GM12878 (cell line): ENCODE measurements around the gene OXT. TPM values are rescaled to one million over a fixed set of nuclear protein-coding genes. Genes with fewer than 3 reads are reported as not detected.

Experiments used
- ATAC-seq: fragments of 200-7000 bp; cut with Tn5 transposase; 3 replicates; pipeline ENCODE4 v1.9.1; 2020; ENCODE audit warnings: mild to moderate bottlenecking, moderate library complexity
- BruUV-seq: library from RNA; stranded (reverse); fragments of 400-500 nt; replicated peaks from 2 replicates; lab custom pipeline; 2021; lab: Mats Ljungman, UMichigan
- CTCF ChIA-PET: fragments of 300-600 bp; sonication (Branson Sonifier 250); formaldehyde crosslinking; extraction: SDS; loops from one replicate; lab custom pipeline; 2021; ENCODE audit warnings: inconsistent platforms; lab: Yijun Ruan, JAX
- POLR2A ChIA-PET: fragments of 350-600 bp; formaldehyde crosslinking; extraction: SDS; loops from one replicate; lab custom pipeline; 2021; ENCODE audit warnings: inconsistent platforms; lab: Charles Lee
- RAD21 ChIA-PET: fragments of 300-600 bp; sonication (Branson Sonifier 250); formaldehyde crosslinking; loops from one replicate; lab custom pipeline; 2023; ENCODE audit warnings: antibody characterized with exemption; ENCODE audit not compliant: unreplicated experiment; lab: Charles Lee
- SMC1A ChIA-PET: fragments of 300-600 bp; sonication (Branson Sonifier 250); formaldehyde crosslinking; loops from one replicate; lab custom pipeline; 2023; ENCODE audit not compliant: unreplicated experiment, uncharacterized antibody; lab: Charles Lee
- DNase-seq: peaks from one replicate; pipeline ENCODE4 v3.0.0-alpha.2; 2011; ENCODE audit warnings: low read depth, low spot score
- FAIRE-seq: peaks from 3 replicates; lab custom pipeline; 2011; peaks lifted over from hg19 to GRCh38; lab: Jason Lieb, UNC
- H2AFZ ChIP-seq: 2 replicates; pipeline ENCODE4 v1.6.0; 2011; ENCODE audit warnings: low read depth, low read length, control low read depth; ENCODE audit not compliant: control insufficient read depth
- H3K27ac ChIP-seq: 2 replicates; pipeline ENCODE4 v1.5.1; 2011; ENCODE audit warnings: control low read depth; ENCODE audit not compliant: control insufficient read depth, insufficient read depth
- H3K27me3 ChIP-seq, 2 experiments: replicated peaks in 1 of 2; 2 replicates each; pipeline versions ENCODE4 v1.6.0 to v1.6.1; 2011; ENCODE audit warnings: low read length in 1 of 2; ENCODE audit not compliant: control insufficient read depth in 2 of 2, insufficient read depth in 2 of 2
- H3K36me3 ChIP-seq, 2 experiments: 2 replicates each; pipeline ENCODE4 v1.5.1; 2011; ENCODE audit warnings: low read length in 1 of 2; ENCODE audit not compliant: control insufficient read depth in 2 of 2, insufficient read depth in 2 of 2
- H3K4me1 ChIP-seq: 2 replicates; pipeline ENCODE4 v1.6.1; 2011; ENCODE audit warnings: mild to moderate bottlenecking, low read length, moderate library complexity, mixed read lengths; ENCODE audit not compliant: control insufficient read depth, insufficient read depth
- H3K4me2 ChIP-seq: 2 replicates; pipeline ENCODE4 v1.6.0; 2011; ENCODE audit warnings: control low read depth; ENCODE audit not compliant: control insufficient read depth, insufficient read depth
- H3K4me3 ChIP-seq: fragments of 200-600 bp; sonication (generic); 2 replicates; pipeline ENCODE4 v1.5.1; 2016
- H3K79me2 ChIP-seq: 2 replicates; pipeline ENCODE4 v1.6.0; 2011; ENCODE audit warnings: low read length; ENCODE audit not compliant: control insufficient read depth, insufficient read depth
- H3K9ac ChIP-seq: 2 replicates; pipeline ENCODE4 v1.8.0; 2011; ENCODE audit warnings: low read length, control low read depth, mixed read lengths; ENCODE audit not compliant: control insufficient read depth, insufficient read depth
- H3K9me3 ChIP-seq: replicated peaks from 3 replicates; pipeline ENCODE4 v1.5.1; 2011; ENCODE audit warnings: mild to moderate bottlenecking, low read length; ENCODE audit not compliant: control insufficient read depth, insufficient read depth
- H4K20me1 ChIP-seq: 2 replicates; pipeline ENCODE4 v1.6.0; 2011; ENCODE audit not compliant: control insufficient read depth, insufficient read depth
- BACH1 ChIP-seq: fragments of 450-650 bp; IDR thresholded peaks from 2 replicates; pipeline ENCODE4 v1.6.1; 2017; ENCODE audit warnings: mild to moderate bottlenecking, borderline replicate concordance
- ELK1 ChIP-seq: IDR thresholded peaks from 2 replicates; pipeline ENCODE4 v1.6.1; 2012; ENCODE audit warnings: low read depth, low read length, improper control_type of control experiment
- EZH2 ChIP-seq: IDR thresholded peaks from 2 replicates; pipeline ENCODE4 v1.6.1; 2012; ENCODE audit warnings: low read depth, mild to moderate bottlenecking, control low read depth, inconsistent platforms, low read length, borderline replicate concordance; ENCODE audit not compliant: control insufficient read depth
- IRF3 ChIP-seq: fragments of 450-650 bp; IDR thresholded peaks from 2 replicates; pipeline ENCODE4 v1.6.1; 2014; ENCODE audit warnings: mild to moderate bottlenecking
- MEF2A ChIP-seq: IDR thresholded peaks from 2 replicates; pipeline ENCODE4 v1.6.1; 2011; ENCODE audit warnings: low read depth, mild to moderate bottlenecking, low read length, moderate library complexity; ENCODE audit not compliant: insufficient read depth
- MYB ChIP-seq: fragments of 150-350 bp; IDR thresholded peaks from 2 replicates; pipeline ENCODE4 v1.6.1; 2014; ENCODE audit warnings: mild to moderate bottlenecking, low read depth, low read length, borderline replicate concordance
- NR2C1 ChIP-seq: fragments of 450-650 bp; IDR thresholded peaks from 2 replicates; pipeline ENCODE4 v1.6.1; 2017; ENCODE audit warnings: antibody characterized with exemption, mild to moderate bottlenecking, moderate library complexity
- PBX3 ChIP-seq: IDR thresholded peaks from 2 replicates; pipeline ENCODE4 v1.6.1; 2011; ENCODE audit warnings: mild to moderate bottlenecking, low read depth, low read length, moderate library complexity; ENCODE audit not compliant: insufficient replicate concordance
- RELA ChIP-seq: fragments of 450-650 bp; IDR thresholded peaks from 2 replicates; pipeline ENCODE4 v1.8.0; 2014; ENCODE audit warnings: borderline replicate concordance; ENCODE audit not compliant: partially characterized antibody
- RELB ChIP-seq: fragments of 450-650 bp; IDR thresholded peaks from 2 replicates; pipeline ENCODE4 v1.6.1; 2017; ENCODE audit warnings: low read depth, mild to moderate bottlenecking, moderate library complexity
- TCF7 ChIP-seq: IDR thresholded peaks from 2 replicates; pipeline ENCODE4 v1.6.1; 2014; ENCODE audit warnings: antibody characterized with exemption, borderline replicate concordance
- WRNIP1 ChIP-seq: IDR thresholded peaks from 2 replicates; pipeline ENCODE4 v1.6.1; 2011; ENCODE audit warnings: low read depth, low read length, improper control_type of control experiment, borderline replicate concordance
- ZSCAN29 ChIP-seq: fragments of 450-650 bp; IDR thresholded peaks from 2 replicates; pipeline ENCODE4 v1.6.1; 2017; ENCODE audit warnings: mild to moderate bottlenecking, moderate library complexity
- WGBS: methylation state at CpG from one replicate; pipeline ENCODE4 v1.1.6; 2016; ENCODE audit warnings: low lambda C conversion rate; ENCODE audit not compliant: insufficient replicate concordance, insufficient coverage; ENCODE audit errors: missing lambda C conversion rate; 5-methylcytosine and 5-hydroxymethylcytosine counted together
- in situ Hi-C: fragments of 300-500 bp; cut with MboI; formaldehyde crosslinking; loops from 9 replicates; pipeline ENCODE4 v1.14.3; 2018; ENCODE audit warnings: mixed read lengths
- intact Hi-C: fragments of 100-400 bp; cut with micrococcal nuclease; formaldehyde crosslinking; loops from one replicate; pipeline ENCODE4 v1.14.2; 2022; ENCODE audit not compliant: unreplicated experiment
- polyA plus RNA-seq, 11 experiments: library from polyadenylated mRNA; depleted of rRNA in 4 of 11; unstranded in 6 of 11; stranded (reverse) in 5 of 11; fragments of >200 nt; fragmentation: Nextera tagmentation in 4 of 11; fragmentation: Illumina TruSeq in 1 of 11; extraction: Ambion mirVana in 4 of 11; extraction: Trizol in 1 of 11; gene quantifications; 1 replicate in 1 of 11; 2 replicates in 10 of 11; pipeline versions ENCODE4 v1.2.1 to v1.2.3, GENCODE V29; 2011 to 2016; ENCODE audit warnings: inconsistent platforms in 2 of 11, missing spikeins in 2 of 11, low read depth in 1 of 11
- total RNA-seq, 4 experiments: library from RNA; depleted of rRNA in 3 of 4; stranded (reverse); fragments of >200 nt in 3 of 4; fragmentation: Illumina TruSeq in 1 of 4; extraction: Trizol in 1 of 4; gene quantifications; 2 replicates each; pipeline versions ENCODE4 v1.2.1 to v1.2.3, GENCODE V29; 2013 to 2021
- TF ChIP-seq, protein P1 (sequence below): fragments of 450-650 bp; IDR thresholded peaks from 2 replicates; pipeline ENCODE4 v1.6.1; 2016; ENCODE audit warnings: mild to moderate bottlenecking

OXT gene
- total and polyA plus RNA-seq, 10 of the 15 experiments (the other 5 are each of a cell fraction or from before 2014, with no cell fraction given) = not detected

- TF ChIP-seq NR2C1 (no peak), TCF7 (no peak), ZSCAN29 (no peak), MEF2A (no peak), ELK1 (no peak), MYB (no peak)
- TF ChIP-seq, protein P1, sequence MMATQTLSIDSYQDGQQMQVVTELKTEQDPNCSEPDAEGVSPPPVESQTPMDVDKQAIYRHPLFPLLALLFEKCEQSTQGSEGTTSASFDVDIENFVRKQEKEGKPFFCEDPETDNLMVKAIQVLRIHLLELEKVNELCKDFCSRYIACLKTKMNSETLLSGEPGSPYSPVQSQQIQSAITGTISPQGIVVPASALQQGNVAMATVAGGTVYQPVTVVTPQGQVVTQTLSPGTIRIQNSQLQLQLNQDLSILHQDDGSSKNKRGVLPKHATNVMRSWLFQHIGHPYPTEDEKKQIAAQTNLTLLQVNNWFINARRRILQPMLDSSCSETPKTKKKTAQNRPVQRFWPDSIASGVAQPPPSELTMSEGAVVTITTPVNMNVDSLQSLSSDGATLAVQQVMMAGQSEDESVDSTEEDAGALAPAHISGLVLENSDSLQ = no peak
- TF ChIP-seq, all 136 proteins: peak for 0
Observed at GRCh38 chr20:3082955-3083952, 11.8 kb downstream of the OXT start (continued).

- peaks cover 15 to 22% of the 10 kb centered on the region in 2 experiments for H3K27me3 ChIP-seq
- no peak within 1 kb of the TSS for H3K4me2 ChIP-seq
- WGBS = 37% methylated on average over 21 of the region's 28 CpGs
- H3K9ac ChIP-seq = no peak within 1 kb of the TSS
- ChIA-PET SMC1A (no interaction called here), CTCF (no interaction called here), POLR2A (no interaction called here), RAD21 (no interaction called here)
- H3K36me3 ChIP-seq = no peaks in the 10 kb centered on the region
- no peaks in the 10 kb centered on the region for H3K4me1 ChIP-seq
- BruUV-seq = no TSS peak
- DNase-seq (no peak), ATAC-seq (no peak), FAIRE-seq (no peak)
- in situ Hi-C loops (no loop called here), intact Hi-C loops (no loop called here)
- H3K4me3 ChIP-seq = no peak within 1 kb of the TSS
- H2AFZ ChIP-seq = no peak within 1 kb of the TSS
- H4K20me1 ChIP-seq = no peaks in the 10 kb centered on the region
- no peak within 1 kb of the TSS for H3K27ac ChIP-seq
- no peaks in the 10 kb centered on the region for H3K79me2 ChIP-seq
- H3K9me3 ChIP-seq = no peaks in the 10 kb centered on the region
- TF ChIP-seq PBX3 (no peak), RELA (no peak), IRF3 (no peak), WRNIP1 (no peak), BACH1 (no peak), EZH2 (no peak), RELB (no peak)
Observed at GRCh38 chr20:3084283-3084985, 13.0 kb downstream of the OXT start, which contains the start of gene AVP. Gene AVP, minus strand, starts transcription at chr20:3084724. Its CDS starts 50 bp downstream, at chr20:3084674.
